HCT116 (cell line): Measurements from ENCODE around the gene EPHA4. TPM values are rescaled to one million over a fixed set of nuclear protein-coding genes. Genes with fewer than 3 reads are reported as not detected.

ENCODE experiments used
- ATAC-seq: fragments of 200-7000 bp; cut with Tn5 transposase; 2 replicates; pipeline ENCODE4 v1.9.1; 2020; ENCODE audit warnings: mild to moderate bottlenecking, moderate library complexity
- BruUV-seq: library from RNA; stranded (reverse); fragments of 400-500 nt; replicated peaks from 2 replicates; lab custom pipeline; 2021; lab: Mats Ljungman, UMichigan
- CTCF ChIA-PET: fragments of 300-600 bp; sonication (Branson Sonifier 250); formaldehyde crosslinking; loops from one replicate; lab custom pipeline; 2021; ENCODE audit warnings: antibody characterized with exemption; lab: Charles Lee
- POLR2A ChIA-PET: fragments of 300-600, 350-600 bp; sonication (Branson Sonifier 250); formaldehyde crosslinking; loops from one replicate; lab custom pipeline; 2021; ENCODE audit warnings: antibody characterized with exemption; lab: Charles Lee
- RAD21 ChIA-PET, 2 experiments: fragments of 300-600 bp; sonication (Branson Sonifier 250); formaldehyde crosslinking; loops; one replicate each; lab custom pipeline; 2023; ENCODE audit warnings: low total read pairs in 2 of 2; ENCODE audit not compliant: uncharacterized antibody in 2 of 2, unreplicated experiment in 2 of 2, low non-redundant PET in 1 of 2; lab: Charles Lee
- DNase-seq: peaks from one replicate; pipeline ENCODE4 v3.0.0-alpha.2; 2010; ENCODE audit warnings: low read depth, low spot score
- H2AFZ ChIP-seq: fragments of 200-600 bp; shearing (Covaris generic), sonication (generic); 2 replicates; pipeline ENCODE4 v1.6.1; 2017; ENCODE audit warnings: low read depth, mixed run types, mixed read lengths, antibody characterized with exemption, low read length; ENCODE audit not compliant: poor library complexity, severe bottlenecking
- H3K27ac ChIP-seq: 2 replicates; pipeline ENCODE4 v1.5.1; 2012; ENCODE audit warnings: low read depth, low read length
- H3K27me3 ChIP-seq: fragments of 200-600 bp; sonication (generic); 2 replicates; pipeline ENCODE4 v1.6.1; 2016; ENCODE audit warnings: mixed run types, low read length, mixed read lengths; ENCODE audit not compliant: insufficient read depth
- H3K36me3 ChIP-seq, 2 experiments: fragments of 200-500 bp in 1 of 2; fragments of 200-600 bp in 1 of 2; sonication (Bioruptor generic) in 1 of 2; sonication (generic) in 1 of 2; 2 replicates each; pipeline versions ENCODE4 v1.5.1 to v1.6.1; 2014 to 2016; ENCODE audit warnings: low read length in 2 of 2, inconsistent platforms in 1 of 2, mixed read lengths in 1 of 2, mixed run types in 1 of 2; ENCODE audit not compliant: insufficient read depth in 2 of 2, control insufficient read depth in 1 of 2
- H3K4me1 ChIP-seq, 2 experiments: fragments of 200-600 bp in 1 of 2; sonication (generic) in 1 of 2; 2 replicates each; pipeline versions ENCODE4 v1.5.1 to v1.6.1; 2012 to 2017; ENCODE audit warnings: low read length in 2 of 2, inconsistent platforms in 1 of 2, mild to moderate bottlenecking in 1 of 2, mixed read lengths in 1 of 2, mixed run types in 1 of 2, moderate library complexity in 1 of 2; ENCODE audit not compliant: insufficient read depth in 2 of 2, control insufficient read depth in 1 of 2
- H3K4me2 ChIP-seq: fragments of 200-600 bp; sonication (generic); 2 replicates; pipeline ENCODE4 v1.6.1; 2017; ENCODE audit warnings: mixed run types, low read length, mixed read lengths
- H3K4me3 ChIP-seq, 2 experiments: fragments of 200-600 bp in 1 of 2; sonication (generic) in 1 of 2; replicated peaks in 1 of 2; 2 replicates each; pipeline ENCODE4 v1.5.1; 2011 to 2016; ENCODE audit warnings: low read length in 2 of 2, control low read depth in 1 of 2, low read depth in 1 of 2, mild to moderate bottlenecking in 1 of 2, mixed read lengths in 1 of 2, mixed run types in 1 of 2
- H3K79me2 ChIP-seq: fragments of 200-600 bp; sonication (generic); 2 replicates; pipeline ENCODE4 v1.6.1; 2017; ENCODE audit warnings: mild to moderate bottlenecking, mixed run types, low read length, moderate library complexity, mixed read lengths; ENCODE audit not compliant: insufficient read depth
- H3K9ac ChIP-seq: fragments of 200-600 bp; sonication (generic); 2 replicates; pipeline ENCODE4 v1.6.1; 2016; ENCODE audit warnings: low read length, mixed read lengths
- H3K9me2 ChIP-seq: fragments of 200-600 bp; sonication (generic), shearing (Covaris generic); 2 replicates; pipeline ENCODE4 v1.6.1; 2017; ENCODE audit warnings: mixed run types, mild to moderate bottlenecking, moderate library complexity; ENCODE audit not compliant: insufficient read depth
- H3K9me3 ChIP-seq, 2 experiments: fragments of 200-500 bp in 1 of 2; fragments of 200-600 bp in 1 of 2; sonication (Bioruptor generic) in 1 of 2; sonication (generic) in 1 of 2; 2 replicates each; pipeline ENCODE4 v1.6.1; 2014 to 2017; ENCODE audit warnings: low read length in 2 of 2, mixed read lengths in 2 of 2, inconsistent platforms in 1 of 2, low read depth in 1 of 2, mild to moderate bottlenecking in 1 of 2, mixed run types in 1 of 2, moderate library complexity in 1 of 2; ENCODE audit not compliant: control insufficient read depth in 1 of 2, insufficient read depth in 1 of 2
- H4K20me1 ChIP-seq: fragments of 200-600 bp; sonication (generic), shearing (Covaris generic); 2 replicates; pipeline ENCODE4 v1.6.1; 2017; ENCODE audit warnings: mixed run types, mild to moderate bottlenecking, moderate library complexity; ENCODE audit not compliant: insufficient read depth
- CTCF ChIP-seq, 3 experiments: fragments of 200-600 bp in 1 of 3; sonication (generic) in 1 of 3; IDR thresholded peaks in 2 of 3; conservative IDR thresholded peaks in 1 of 3; 2 replicates each; pipeline ENCODE4 v1.5.1; 2012 to 2017; ENCODE audit warnings: low read depth in 2 of 3, low read length in 2 of 3, antibody characterized with exemption in 1 of 3, borderline replicate concordance in 1 of 3, control low read depth in 1 of 3, mild to moderate bottlenecking in 1 of 3, mixed read lengths in 1 of 3, mixed run types in 1 of 3, moderate library complexity in 1 of 3; ENCODE audit not compliant: insufficient read depth in 1 of 3
- EGR1 ChIP-seq: IDR thresholded peaks from 2 replicates; pipeline ENCODE4 v1.6.1; 2012; ENCODE audit warnings: low read depth
- ELF1 ChIP-seq: IDR thresholded peaks from 2 replicates; pipeline ENCODE4 v1.6.1; 2012; ENCODE audit warnings: low read depth, borderline replicate concordance
- EZH2phosphoT487 ChIP-seq: fragments of 200-600 bp; IDR thresholded peaks from 2 replicates; pipeline ENCODE4 v1.6.1; 2018; ENCODE audit warnings: antibody characterized with exemption, borderline replicate concordance
- FOSL1 ChIP-seq: IDR thresholded peaks from 2 replicates; pipeline ENCODE4 v1.6.1; 2012; ENCODE audit warnings: low read depth
- JUND ChIP-seq: IDR thresholded peaks from 2 replicates; pipeline ENCODE4 v1.6.1; 2012
- POLR2AphosphoS5 ChIP-seq: IDR thresholded peaks from 2 replicates; pipeline ENCODE4 v1.6.1; 2011; ENCODE audit warnings: mild to moderate bottlenecking, low read depth, low read length, moderate library complexity
- RAD21 ChIP-seq: IDR thresholded peaks from 2 replicates; pipeline ENCODE4 v1.6.1; 2012; ENCODE audit warnings: low read depth, mild to moderate bottlenecking
- SIN3A ChIP-seq: IDR thresholded peaks from 2 replicates; pipeline ENCODE4 v1.6.1; 2012; ENCODE audit warnings: low read depth
- SRF ChIP-seq: IDR thresholded peaks from 2 replicates; pipeline ENCODE4 v1.6.1; 2012; ENCODE audit warnings: low read depth
- TCF7L2 ChIP-seq: IDR thresholded peaks from 2 replicates; pipeline ENCODE4 v1.7.0; 2011; ENCODE audit warnings: borderline replicate concordance, inconsistent platforms; ENCODE audit not compliant: insufficient read depth, insufficient read length; ENCODE audit errors: extremely low read depth
- ZBTB33 ChIP-seq: IDR thresholded peaks from 2 replicates; pipeline ENCODE4 v1.6.1; 2011; ENCODE audit warnings: mild to moderate bottlenecking, low read length, moderate library complexity; ENCODE audit not compliant: insufficient replicate concordance; ENCODE audit errors: extremely low read depth
- ZFX ChIP-seq: fragments of 450-650 bp; IDR thresholded peaks from 2 replicates; pipeline ENCODE4 v1.6.1; 2017
- ZNF274 ChIP-seq: fragments of 200-500 bp; sonication (Bioruptor generic); IDR thresholded peaks from 2 replicates; pipeline ENCODE4 v1.6.1; 2014; ENCODE audit warnings: mild to moderate bottlenecking, low read depth, low read length, inconsistent platforms
- intact Hi-C: fragments of 100-400 bp; cut with micrococcal nuclease; formaldehyde crosslinking; loops from 2 replicates; pipeline ENCODE4 v1.10.0; 2022
- total RNA-seq: library from RNA; stranded (reverse); gene quantifications from one replicate; pipeline ENCODE4 v1.2.1, GENCODE V29; 2021; ENCODE audit not compliant: unreplicated experiment

The EPHA4 gene
- total RNA-seq, 1 experiment from 2014 or later, result 3.5 TPM

GRCh38 chr2:221428896-221429295 lies 143.2 kb downstream of the EPHA4 start:
- TF ChIP-seq SRF (no peak), EGR1 (no peak), ZBTB33 (no peak), ZNF274 (no peak), JUND (no peak), RAD21 (no peak), EZH2phosphoT487 (no peak), ZFX (no peak), FOSL1 (no peak), POLR2AphosphoS5 (no peak), ELF1 (no peak), TCF7L2 (no peak), CTCF (IDR thresholded peaks at IDR 0.05 in 2 of 3, conservative IDR thresholded peaks at IDR 0.05 in 1 of 3; ENCODE audit: borderline replicate concordance in 1 of 3, insufficient read depth in 1 of 3, low read depth in 2 of 3, low read length in 2 of 3) (no peak), SIN3A (no peak)
- no peaks in the 10 kb centered on the region for H4K20me1 ChIP-seq
- no peaks in the 10 kb centered on the region for H3K4me1 ChIP-seq
- H3K9me2 ChIP-seq, result no peaks in the 10 kb centered on the region
- H3K4me2 ChIP-seq, result no peak overlapping the region
- no TSS peak for BruUV-seq
- no peaks in the 10 kb centered on the region for H3K27me3 ChIP-seq
- RAD21 ChIA-PET, result no interaction called here
- ATAC-seq, result no peak
- no peak overlapping the region for H2AFZ ChIP-seq
- DNase-seq, result no peak
- no peaks in the 10 kb centered on the region for H3K36me3 ChIP-seq
- POLR2A ChIA-PET, result no interaction called here
- intact Hi-C loops, result no loop called here
- H3K9ac ChIP-seq, result no peak overlapping the region
- no peaks in the 10 kb centered on the region for H3K9me3 ChIP-seq
- no peaks in the 10 kb centered on the region for H3K79me2 ChIP-seq
- H3K4me3 ChIP-seq, result no peak overlapping the region
- CTCF ChIA-PET, result no interaction called here
- H3K27ac ChIP-seq, result no peak overlapping the region
